A549 (cell line): ENCODE data around the gene THPO. TPM values are rescaled to one million over a fixed set of nuclear protein-coding genes. Genes with fewer than 3 reads are reported as not detected.

Source experiments
- ATAC-seq, 2 experiments: fragments of 200-7000 bp in 1 of 2; fragments of >200 bp in 1 of 2; cut with Nextera tagmentation in 1 of 2; cut with Tn5 transposase in 1 of 2; 3 replicates each; pipeline versions ENCODE4 v1.8.0 to v1.9.1; 2018 to 2020; ENCODE audit warnings: mild to moderate bottlenecking in 1 of 2, moderate library complexity in 1 of 2
- CTCF ChIA-PET: fragments of 300-600 bp; sonication (Branson Sonifier 250); formaldehyde crosslinking; extraction: SDS; loops from one replicate; lab custom pipeline; 2021; ENCODE audit warnings: antibody characterized with exemption, inconsistent platforms; lab: Yijun Ruan, JAX
- POLR2A ChIA-PET: fragments of 350-600 bp; formaldehyde crosslinking; extraction: SDS; loops from one replicate; lab custom pipeline; 2021; ENCODE audit warnings: antibody characterized with exemption, inconsistent platforms; lab: Yijun Ruan, JAX
- DNase-seq, 2 experiments: peaks; one replicate each; pipeline versions ENCODE4 v3.0.0 to v3.0.0-alpha.2; 2011 to 2016; ENCODE audit warnings: low read depth in 1 of 2, low spot score in 1 of 2
- FAIRE-seq: peaks from 2 replicates; lab custom pipeline; 2011; peaks lifted over from hg19 to GRCh38; lab: Jason Lieb, UNC
- H3K27ac ChIP-seq, 2 experiments: fragments of >200 bp; sonication (Bioruptor Twin); formaldehyde crosslinking; 3 replicates each; pipeline ENCODE4 v1.5.1; 2016 to 2017
- H3K4me1 ChIP-seq: fragments of >200 bp; sonication (Bioruptor Twin); formaldehyde crosslinking; 3 replicates; pipeline ENCODE4 v1.6.1; 2016
- H3K4me2 ChIP-seq: fragments of >200 bp; sonication (Bioruptor Twin); formaldehyde crosslinking; 3 replicates; pipeline ENCODE4 v1.6.1; 2016
- H3K4me3 ChIP-seq: fragments of >200 bp; sonication (Bioruptor Twin); formaldehyde crosslinking; 3 replicates; pipeline ENCODE4 v1.5.1; 2016
- H3K9me3 ChIP-seq: fragments of >200 bp; sonication (Bioruptor Twin); formaldehyde crosslinking; 3 replicates; pipeline ENCODE4 v1.6.1; 2016
- CHD4 ChIP-seq: fragments of 200-600 bp; sonication (generic); IDR thresholded peaks from 2 replicates; pipeline ENCODE4 v1.6.1; 2016; ENCODE audit warnings: antibody characterized with exemption, mild to moderate bottlenecking, borderline replicate concordance
- EHMT2 ChIP-seq: fragments of 200-600 bp; sonication (generic); IDR thresholded peaks from 2 replicates; pipeline ENCODE4 v1.6.1; 2016; ENCODE audit warnings: antibody characterized with exemption, low read depth, mild to moderate bottlenecking, moderate library complexity
- EP300 ChIP-seq, 2 experiments: fragments of >200 bp; sonication (Bioruptor Twin); formaldehyde crosslinking; IDR thresholded peaks; 2 replicates in 1 of 2; 3 replicates in 1 of 2; pipeline ENCODE4 v1.6.1; 2016 to 2017
- ESRRA ChIP-seq: fragments of 150-350 bp; IDR thresholded peaks from 2 replicates; pipeline ENCODE4 v1.6.1; 2014; ENCODE audit warnings: mild to moderate bottlenecking, low read length, borderline replicate concordance
- FOXS1 ChIP-seq: fragments of 250-450 bp; sonication (Bioruptor Pico); IDR thresholded peaks from 2 replicates; pipeline ENCODE4 v1.5.0; 2020; ENCODE audit warnings: mild to moderate bottlenecking, moderate library complexity
- HDAC2 ChIP-seq: fragments of 200-600 bp; sonication (generic); IDR thresholded peaks from 2 replicates; pipeline ENCODE4 v1.6.1; 2016
- HOXA7 ChIP-seq: fragments of 250-450 bp; sonication (Bioruptor Pico); IDR thresholded peaks from 2 replicates; pipeline ENCODE4 v1.5.0; 2020; ENCODE audit warnings: mild to moderate bottlenecking, moderate library complexity
- JUN ChIP-seq, 2 experiments: fragments of >200 bp; sonication (Bioruptor Twin); formaldehyde crosslinking; IDR thresholded peaks; 2 replicates in 1 of 2; 3 replicates in 1 of 2; pipeline ENCODE4 v1.6.1; 2016 to 2017
- KDM1A ChIP-seq: fragments of 200-600 bp; sonication (generic); IDR thresholded peaks from 2 replicates; pipeline ENCODE4 v1.6.1; 2016; ENCODE audit warnings: low read depth, mild to moderate bottlenecking
- MAZ ChIP-seq: fragments of 150-350 bp; IDR thresholded peaks from 2 replicates; pipeline ENCODE4 v1.6.1; 2014; ENCODE audit warnings: antibody characterized with exemption, low read depth, low read length, borderline replicate concordance
- NR3C1 ChIP-seq: fragments of >200 bp; sonication (Bioruptor Twin); formaldehyde crosslinking; IDR thresholded peaks from 3 replicates; pipeline ENCODE4 v1.6.1; 2017
- RARB ChIP-seq: fragments of 250-450 bp; sonication (Bioruptor Pico); IDR thresholded peaks from 2 replicates; pipeline ENCODE4 v1.8.0; 2021; ENCODE audit warnings: mild to moderate bottlenecking, moderate library complexity
- RCOR1 ChIP-seq: fragments of 150-350 bp; IDR thresholded peaks from 2 replicates; pipeline ENCODE4 v1.6.1; 2014; ENCODE audit warnings: antibody characterized with exemption, low read length, low read depth
- RFX5 ChIP-seq: fragments of 450-650 bp; IDR thresholded peaks from 2 replicates; pipeline ENCODE4 v1.7.1; 2014; ENCODE audit warnings: antibody characterized with exemption, mild to moderate bottlenecking, moderate library complexity
- SREBF2 ChIP-seq: fragments of 450-650 bp; IDR thresholded peaks from 2 replicates; pipeline ENCODE4 v1.6.1; 2014; ENCODE audit warnings: mild to moderate bottlenecking, moderate library complexity
- TP53 ChIP-seq: fragments of 250-450 bp; sonication (Bioruptor Pico); IDR thresholded peaks from 2 replicates; pipeline ENCODE4 v1.5.0; 2021; ENCODE audit warnings: mild to moderate bottlenecking, moderate library complexity
- ZC3H11A ChIP-seq: fragments of 450-650 bp; IDR thresholded peaks from 2 replicates; pipeline ENCODE4 v1.6.1; 2014; ENCODE audit warnings: antibody characterized with exemption, mild to moderate bottlenecking
- ZSCAN20 ChIP-seq: fragments of 250-450 bp; sonication (Bioruptor Pico); IDR thresholded peaks from 2 replicates; pipeline ENCODE4 v1.8.0; 2022; ENCODE audit warnings: mild to moderate bottlenecking, moderate library complexity
- whole genome bisulfite sequencing: methylation state at CpG from one replicate; pipeline ENCODE4 v1.1.6; 2017; ENCODE audit errors: missing lambda C conversion rate; 5-methylcytosine and 5-hydroxymethylcytosine counted together
- polyA plus RNA-seq, 4 experiments: library from polyadenylated mRNA; depleted of rRNA in 3 of 4; stranded (reverse); fragments of >200 nt; fragmentation: RNase III in 1 of 4; extraction: RNeasy Plus Mini Kit Qiagen cat#74134 plus additional on column Dnase treatment in 1 of 4; gene quantifications; 2 replicates in 3 of 4; 3 replicates in 1 of 4; pipeline ENCODE4 v1.2.3, GENCODE V29; 2011 to 2017
- TF ChIP-seq, protein P1 (sequence below): IDR thresholded peaks from 2 replicates; pipeline ENCODE4 v1.6.1; 2012
- TF ChIP-seq, protein P2 (sequence below): fragments of 250-450 bp; sonication (Bioruptor Pico); IDR thresholded peaks from 2 replicates; pipeline ENCODE4 v1.5.0; 2021; ENCODE audit warnings: mild to moderate bottlenecking, moderate library complexity, borderline replicate concordance
- TF ChIP-seq, protein P3 (sequence below): fragments of 200-600 bp; sonication (generic); IDR thresholded peaks from 2 replicates; pipeline ENCODE4 v1.6.1; 2016; ENCODE audit warnings: antibody characterized with exemption, mild to moderate bottlenecking, moderate library complexity
- TF ChIP-seq, protein P4 (sequence below): fragments of 150-350 bp; IDR thresholded peaks from 2 replicates; pipeline ENCODE4 v1.6.1; 2014; ENCODE audit warnings: low read depth, mild to moderate bottlenecking, low read length
- TF ChIP-seq, protein P5 (sequence below): fragments of >200 bp; sonication (Bioruptor Twin); formaldehyde crosslinking; IDR thresholded peaks from 3 replicates; pipeline ENCODE4 v1.5.1; 2016
- TF ChIP-seq, protein P6 (sequence below): IDR thresholded peaks from 2 replicates; pipeline ENCODE4 v1.6.1; 2012

Gene THPO
- polyA plus RNA-seq, 2 of the 4 experiments (the other 2 are of a cell fraction) = 0.06 TPM; not detected in 1

DNA sequence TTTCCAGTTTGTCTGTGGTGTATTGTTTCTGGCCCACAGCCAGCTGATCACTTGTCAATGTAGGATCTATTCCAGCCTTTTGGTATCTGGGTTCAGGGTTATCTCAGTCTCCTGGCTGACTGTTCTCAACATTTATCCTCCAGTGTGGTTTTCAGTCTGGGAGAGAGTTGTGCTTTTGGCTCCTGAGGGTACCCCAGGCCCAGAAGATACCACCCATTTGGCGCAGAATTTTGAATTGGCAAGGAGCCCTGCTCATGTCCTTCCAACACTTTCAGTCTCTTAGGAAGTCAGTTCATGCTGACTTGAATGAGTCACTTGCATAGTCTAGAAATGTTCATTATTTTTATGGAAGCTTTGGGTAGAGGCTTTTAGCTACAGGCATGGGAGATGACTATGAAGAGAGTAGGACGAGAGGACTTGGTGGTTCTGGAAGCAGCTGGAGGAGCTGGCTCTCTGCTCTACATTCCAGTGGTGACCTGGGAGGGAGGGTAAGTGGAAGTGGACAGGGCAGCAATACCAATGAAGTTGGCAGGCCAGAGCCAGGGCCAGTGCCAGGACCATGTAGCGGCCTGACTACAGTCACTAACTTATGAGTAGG is 9.3 kb downstream of the THPO start:
- Histone ChIP-seq H3K4me1 (peaks cover 18% of the 10 kb centered on the region; the same call in 2 of the 3 replicates), H3K27ac (no peak overlapping the region), H3K9me3 (no peaks in the 10 kb centered on the region), H3K4me2 (no peak overlapping the region), H3K4me3 (no peak overlapping the region)
- POLR2A ChIA-PET = no interaction called here
- DNase-seq (no peak), FAIRE-seq (no peak), ATAC-seq (no peak)
- CTCF ChIA-PET = interaction anchor here (0.8 to 13.6 kb wide), 9 partner anchors 10 to 193 kb away, joined by 3 to 171 read pairs (median 4); partner anchors contain the start of gene EPHB3
- TF ChIP-seq, protein P1, sequence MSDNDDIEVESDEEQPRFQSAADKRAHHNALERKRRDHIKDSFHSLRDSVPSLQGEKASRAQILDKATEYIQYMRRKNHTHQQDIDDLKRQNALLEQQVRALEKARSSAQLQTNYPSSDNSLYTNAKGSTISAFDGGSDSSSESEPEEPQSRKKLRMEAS = no peak
- TF ChIP-seq ESRRA (no peak), MAZ (no peak), TP53 (CRISPR knock-in tag) (no peak), HOXA7 (no peak)
- 95% methylated on average over 3 of the region's 3 CpGs for WGBS

DNA sequence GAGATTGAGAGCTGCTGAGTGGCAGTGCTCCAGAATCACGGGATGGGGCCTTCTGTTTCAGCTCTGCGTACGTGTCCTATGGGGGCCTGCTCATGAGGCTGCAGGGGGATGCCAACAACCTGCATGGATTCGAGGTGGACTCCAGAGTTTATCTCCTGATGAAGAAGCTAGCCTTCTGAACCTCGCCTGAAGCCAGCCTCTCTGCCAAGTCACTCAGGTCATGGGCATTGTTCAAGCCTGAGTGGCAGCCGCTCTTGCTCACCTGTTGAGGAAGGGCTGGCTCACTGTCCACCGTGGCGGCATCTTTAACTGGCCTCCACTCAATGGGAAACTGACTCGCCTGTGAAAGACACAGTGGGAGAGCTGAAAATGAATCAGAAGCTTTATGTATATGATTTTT is 9.9 kb downstream of the THPO start:
- WGBS = 95% methylated on average over 9 of the region's 9 CpGs
- Histone ChIP-seq H3K4me1 (peaks cover 18% of the 10 kb centered on the region; the same call in 2 of the 3 replicates), H3K4me2 (no peak overlapping the region), H3K4me3 (no peak overlapping the region), H3K27ac (no peak overlapping the region), H3K9me3 (no peaks in the 10 kb centered on the region)
- DNase-seq (no peak), ATAC-seq (no peak), FAIRE-seq (no peak)
- TF ChIP-seq, protein P2, sequence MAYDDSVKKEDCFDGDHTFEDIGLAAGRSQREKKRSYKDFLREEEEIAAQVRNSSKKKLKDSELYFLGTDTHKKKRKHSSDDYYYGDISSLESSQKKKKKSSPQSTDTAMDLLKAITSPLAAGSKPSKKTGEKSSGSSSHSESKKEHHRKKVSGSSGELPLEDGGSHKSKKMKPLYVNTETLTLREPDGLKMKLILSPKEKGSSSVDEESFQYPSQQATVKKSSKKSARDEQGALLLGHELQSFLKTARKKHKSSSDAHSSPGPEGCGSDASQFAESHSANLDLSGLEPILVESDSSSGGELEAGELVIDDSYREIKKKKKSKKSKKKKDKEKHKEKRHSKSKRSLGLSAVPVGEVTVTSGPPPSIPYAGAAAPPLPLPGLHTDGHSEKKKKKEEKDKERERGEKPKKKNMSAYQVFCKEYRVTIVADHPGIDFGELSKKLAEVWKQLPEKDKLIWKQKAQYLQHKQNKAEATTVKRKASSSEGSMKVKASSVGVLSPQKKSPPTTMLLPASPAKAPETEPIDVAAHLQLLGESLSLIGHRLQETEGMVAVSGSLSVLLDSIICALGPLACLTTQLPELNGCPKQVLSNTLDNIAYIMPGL (CRISPR knock-in tag) = no peak
- no peak for TF ChIP-seq CHD4
- TF ChIP-seq, protein P3, sequence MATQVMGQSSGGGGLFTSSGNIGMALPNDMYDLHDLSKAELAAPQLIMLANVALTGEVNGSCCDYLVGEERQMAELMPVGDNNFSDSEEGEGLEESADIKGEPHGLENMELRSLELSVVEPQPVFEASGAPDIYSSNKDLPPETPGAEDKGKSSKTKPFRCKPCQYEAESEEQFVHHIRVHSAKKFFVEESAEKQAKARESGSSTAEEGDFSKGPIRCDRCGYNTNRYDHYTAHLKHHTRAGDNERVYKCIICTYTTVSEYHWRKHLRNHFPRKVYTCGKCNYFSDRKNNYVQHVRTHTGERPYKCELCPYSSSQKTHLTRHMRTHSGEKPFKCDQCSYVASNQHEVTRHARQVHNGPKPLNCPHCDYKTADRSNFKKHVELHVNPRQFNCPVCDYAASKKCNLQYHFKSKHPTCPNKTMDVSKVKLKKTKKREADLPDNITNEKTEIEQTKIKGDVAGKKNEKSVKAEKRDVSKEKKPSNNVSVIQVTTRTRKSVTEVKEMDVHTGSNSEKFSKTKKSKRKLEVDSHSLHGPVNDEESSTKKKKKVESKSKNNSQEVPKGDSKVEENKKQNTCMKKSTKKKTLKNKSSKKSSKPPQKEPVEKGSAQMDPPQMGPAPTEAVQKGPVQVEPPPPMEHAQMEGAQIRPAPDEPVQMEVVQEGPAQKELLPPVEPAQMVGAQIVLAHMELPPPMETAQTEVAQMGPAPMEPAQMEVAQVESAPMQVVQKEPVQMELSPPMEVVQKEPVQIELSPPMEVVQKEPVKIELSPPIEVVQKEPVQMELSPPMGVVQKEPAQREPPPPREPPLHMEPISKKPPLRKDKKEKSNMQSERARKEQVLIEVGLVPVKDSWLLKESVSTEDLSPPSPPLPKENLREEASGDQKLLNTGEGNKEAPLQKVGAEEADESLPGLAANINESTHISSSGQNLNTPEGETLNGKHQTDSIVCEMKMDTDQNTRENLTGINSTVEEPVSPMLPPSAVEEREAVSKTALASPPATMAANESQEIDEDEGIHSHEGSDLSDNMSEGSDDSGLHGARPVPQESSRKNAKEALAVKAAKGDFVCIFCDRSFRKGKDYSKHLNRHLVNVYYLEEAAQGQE = no peak
- TF ChIP-seq FOXS1 = no peak
- no peak for TF ChIP-seq EHMT2
- no peak for TF ChIP-seq RARB (CRISPR knock-in tag)
- TF ChIP-seq, protein P4, sequence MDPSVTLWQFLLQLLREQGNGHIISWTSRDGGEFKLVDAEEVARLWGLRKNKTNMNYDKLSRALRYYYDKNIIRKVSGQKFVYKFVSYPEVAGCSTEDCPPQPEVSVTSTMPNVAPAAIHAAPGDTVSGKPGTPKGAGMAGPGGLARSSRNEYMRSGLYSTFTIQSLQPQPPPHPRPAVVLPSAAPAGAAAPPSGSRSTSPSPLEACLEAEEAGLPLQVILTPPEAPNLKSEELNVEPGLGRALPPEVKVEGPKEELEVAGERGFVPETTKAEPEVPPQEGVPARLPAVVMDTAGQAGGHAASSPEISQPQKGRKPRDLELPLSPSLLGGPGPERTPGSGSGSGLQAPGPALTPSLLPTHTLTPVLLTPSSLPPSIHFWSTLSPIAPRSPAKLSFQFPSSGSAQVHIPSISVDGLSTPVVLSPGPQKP = no peak
- TF ChIP-seq RFX5 = no peak
- no peak for TF ChIP-seq NR3C1
- TF ChIP-seq ZSCAN20 (CRISPR knock-in tag) = no peak
- no peak for TF ChIP-seq JUN (IDR thresholded peaks at IDR 0.05)
- no peak for TF ChIP-seq ZC3H11A
- TF ChIP-seq SREBF2 = no peak
- TF ChIP-seq EP300 (IDR thresholded peaks at IDR 0.05) = no peak
- TF ChIP-seq KDM1A = no peak
- TF ChIP-seq, protein P5, sequence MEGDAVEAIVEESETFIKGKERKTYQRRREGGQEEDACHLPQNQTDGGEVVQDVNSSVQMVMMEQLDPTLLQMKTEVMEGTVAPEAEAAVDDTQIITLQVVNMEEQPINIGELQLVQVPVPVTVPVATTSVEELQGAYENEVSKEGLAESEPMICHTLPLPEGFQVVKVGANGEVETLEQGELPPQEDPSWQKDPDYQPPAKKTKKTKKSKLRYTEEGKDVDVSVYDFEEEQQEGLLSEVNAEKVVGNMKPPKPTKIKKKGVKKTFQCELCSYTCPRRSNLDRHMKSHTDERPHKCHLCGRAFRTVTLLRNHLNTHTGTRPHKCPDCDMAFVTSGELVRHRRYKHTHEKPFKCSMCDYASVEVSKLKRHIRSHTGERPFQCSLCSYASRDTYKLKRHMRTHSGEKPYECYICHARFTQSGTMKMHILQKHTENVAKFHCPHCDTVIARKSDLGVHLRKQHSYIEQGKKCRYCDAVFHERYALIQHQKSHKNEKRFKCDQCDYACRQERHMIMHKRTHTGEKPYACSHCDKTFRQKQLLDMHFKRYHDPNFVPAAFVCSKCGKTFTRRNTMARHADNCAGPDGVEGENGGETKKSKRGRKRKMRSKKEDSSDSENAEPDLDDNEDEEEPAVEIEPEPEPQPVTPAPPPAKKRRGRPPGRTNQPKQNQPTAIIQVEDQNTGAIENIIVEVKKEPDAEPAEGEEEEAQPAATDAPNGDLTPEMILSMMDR = no peak
- TF ChIP-seq, protein P6, sequence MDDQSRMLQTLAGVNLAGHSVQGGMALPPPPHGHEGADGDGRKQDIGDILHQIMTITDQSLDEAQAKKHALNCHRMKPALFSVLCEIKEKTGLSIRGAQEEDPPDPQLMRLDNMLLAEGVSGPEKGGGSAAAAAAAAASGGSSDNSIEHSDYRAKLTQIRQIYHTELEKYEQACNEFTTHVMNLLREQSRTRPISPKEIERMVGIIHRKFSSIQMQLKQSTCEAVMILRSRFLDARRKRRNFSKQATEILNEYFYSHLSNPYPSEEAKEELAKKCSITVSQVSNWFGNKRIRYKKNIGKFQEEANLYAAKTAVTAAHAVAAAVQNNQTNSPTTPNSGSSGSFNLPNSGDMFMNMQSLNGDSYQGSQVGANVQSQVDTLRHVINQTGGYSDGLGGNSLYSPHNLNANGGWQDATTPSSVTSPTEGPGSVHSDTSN = no peak
- no peak for TF ChIP-seq HDAC2
- TF ChIP-seq TP53 (CRISPR knock-in tag) = no peak
- no peak for TF ChIP-seq RCOR1
- ChIA-PET POLR2A (no interaction called here), CTCF (interaction anchor here (0.8 to 13.6 kb wide), 9 partner anchors 11 to 193 kb away, joined by 3 to 171 read pairs (median 4); partner anchors contain the start of gene EPHB3)
